Naive thymus-derived CD4-positive, alpha-beta T cell (primary cell): ENCODE measurements around the gene FNDC7. TPM values are rescaled to one million over a fixed set of nuclear protein-coding genes. Genes with fewer than 3 reads are reported as not detected.
A peak's percentile ranks its signal among the peaks of the same experiment; 100 is the strongest.

Experiments
- ATAC-seq: fragments of 150-1000 bp; cut with Tn5 transposase; 2 replicates; pipeline ENCODE4 v1.10.0; 2021; ENCODE audit warnings: mild to moderate bottlenecking, moderate library complexity
- CTCF ChIA-PET: fragments of 350-600 bp; sonication (Branson Sonifier 250); formaldehyde crosslinking; loops from one replicate; lab custom pipeline; 2021; ENCODE audit warnings: antibody characterized with exemption; lab: Charles Lee
- POLR2A ChIA-PET: fragments of 350-600 bp; sonication (Branson Sonifier 250); formaldehyde crosslinking; loops from one replicate; lab custom pipeline; 2021; ENCODE audit warnings: antibody characterized with exemption, inconsistent platforms; lab: Charles Lee
- DNase-seq, 9 donors: peaks; one replicate each; pipeline versions ENCODE4 v3.0.0 to v3.0.0-alpha.2; 2020 to 2022; ENCODE audit warnings: mixed read lengths in 1 of 9
- H3K27ac ChIP-seq: one replicate; pipeline ENCODE4 v1.7.0; 2013; ENCODE audit warnings: mild to moderate bottlenecking, low read depth, low read length, moderate library complexity
- H3K27me3 ChIP-seq, 2 donors: one replicate each; pipeline ENCODE4 v1.7.0; 2013; ENCODE audit warnings: low read length in 2 of 2, mild to moderate bottlenecking in 2 of 2, moderate library complexity in 2 of 2; ENCODE audit not compliant: control insufficient read depth in 2 of 2, insufficient read depth in 2 of 2
- H3K36me3 ChIP-seq, 3 experiments: 1 replicate in 2 of 3; 2 replicates in 1 of 3; pipeline ENCODE4 v1.7.0; 2013; ENCODE audit warnings: low read length in 3 of 3, mild to moderate bottlenecking in 3 of 3, moderate library complexity in 1 of 3; ENCODE audit not compliant: insufficient read depth in 3 of 3, control insufficient read depth in 2 of 3
- H3K4me1 ChIP-seq, 2 donors: one replicate each; pipeline ENCODE4 v1.7.0; 2013; ENCODE audit warnings: low read length in 2 of 2, mild to moderate bottlenecking in 2 of 2, moderate library complexity in 1 of 2; ENCODE audit not compliant: control insufficient read depth in 2 of 2, insufficient read depth in 2 of 2
- H3K4me3 ChIP-seq: 2 replicates; pipeline ENCODE4 v1.7.0; 2013; ENCODE audit warnings: mild to moderate bottlenecking, low read length
- H3K9me3 ChIP-seq, 3 experiments: 1 replicate in 2 of 3; 2 replicates in 1 of 3; pipeline ENCODE4 v1.7.0; 2013; ENCODE audit warnings: low read length in 3 of 3; ENCODE audit not compliant: control insufficient read depth in 2 of 3
- H3K27ac Mint-ChIP-seq, 9 donors: one replicate each; pipeline ENCODE4 v1.8.0; 2020 to 2022; ENCODE audit warnings: mixed read lengths in 9 of 9, mild to moderate bottlenecking in 8 of 9, moderate library complexity in 5 of 9, inconsistent platforms in 2 of 9
- H3K27me3 Mint-ChIP-seq, 5 donors: one replicate each; pipeline ENCODE4 v1.8.0; 2021 to 2022; ENCODE audit warnings: mixed read lengths in 5 of 5, mild to moderate bottlenecking in 1 of 5
- H3K36me3 Mint-ChIP-seq, 5 donors: one replicate each; pipeline ENCODE4 v1.8.0; 2020 to 2022; ENCODE audit warnings: mixed read lengths in 5 of 5, mild to moderate bottlenecking in 3 of 5, inconsistent platforms in 1 of 5
- H3K4me1 Mint-ChIP-seq, 7 donors: one replicate each; pipeline ENCODE4 v1.8.0; 2020 to 2022; ENCODE audit warnings: mixed read lengths in 7 of 7, mild to moderate bottlenecking in 3 of 7, inconsistent platforms in 1 of 7
- H3K4me3 Mint-ChIP-seq, 10 donors: one replicate each; pipeline ENCODE4 v1.8.0; 2020 to 2022; ENCODE audit warnings: mild to moderate bottlenecking in 10 of 10, mixed read lengths in 10 of 10, moderate library complexity in 6 of 10, inconsistent platforms in 2 of 10
- H3K9me3 Mint-ChIP-seq, 11 donors: one replicate each; pipeline ENCODE4 v1.8.0; 2020 to 2022; ENCODE audit warnings: mixed read lengths in 11 of 11, mild to moderate bottlenecking in 4 of 11, inconsistent platforms in 1 of 11, moderate library complexity in 1 of 11
- intact Hi-C, 2 donors: fragments of 100-400 bp; cut with micrococcal nuclease; formaldehyde crosslinking; loops; one replicate each; pipeline ENCODE4 v1.15.1; 2023
- polyA plus RNA-seq, 2 donors: library from polyadenylated mRNA; unstranded; fragments of 300-500 nt; fragmentation: Illumina TruSeq; gene quantifications; one replicate each; pipeline ENCODE4 v1.2.3, GENCODE V29; 2021
- total RNA-seq, 6 experiments: library from RNA in 5 of 6; stranded (reverse) in 5 of 6; gene quantifications; 1 replicate in 5 of 6; 2 replicates in 1 of 6; pipeline ENCODE4 v1.2.3 and lab custom pipeline; 2021 to 2026

Gene FNDC7
- total and polyA plus RNA-seq, 7 experiments from 2014 or later = 0.13 to 0.22 TPM; not detected in 5

DNA sequence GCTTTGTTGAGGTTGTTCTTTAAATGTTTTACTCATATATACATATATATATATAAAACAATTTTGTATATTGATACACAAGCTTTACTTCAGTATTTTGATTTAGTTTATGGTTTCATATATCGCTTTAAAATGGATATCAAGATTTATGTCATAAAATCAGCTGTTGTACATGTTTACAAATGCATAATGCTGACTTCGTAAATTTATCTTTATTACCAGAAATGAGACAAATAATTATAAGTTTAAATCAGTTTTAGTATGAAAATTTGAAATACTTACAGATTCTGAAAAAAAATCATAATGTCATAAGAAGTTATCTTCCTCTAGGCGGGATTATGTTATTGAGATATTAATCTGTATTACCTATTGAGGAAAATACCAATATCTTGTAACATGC is 40.7 kb downstream of the FNDC7 start:
- Histone ChIP-seq H3K27me3 (no peaks in the 10 kb centered on the region), H3K9me3 (no peaks in the 10 kb centered on the region), H3K4me1 (no peaks in the 10 kb centered on the region), H3K36me3 (peaks cover 12 to 15% (median 12%) of the 10 kb centered on the region in 3 experiments), H3K4me3 (no peak overlapping the region), H3K27ac (no peak overlapping the region)
- Mint-ChIP-seq H3K4me3 (no peak overlapping the region), H3K27me3 (no peaks in the 10 kb centered on the region), H3K4me1 (peaks cover 22 to 42% (median 38%) of the 10 kb centered on the region in 7 donors), H3K36me3 (peaks cover 3 to 23% (median 10%) of the 10 kb centered on the region in 5 donors), H3K9me3 (no peaks in the 10 kb centered on the region), H3K27ac (no peak overlapping the region)
- CTCF ChIA-PET = interaction anchor here (0.9 kb wide), 1 partner anchor 61 kb away, joined by 3 read pairs; no protein-coding TSS in a partner anchor
- ATAC-seq (no peak), DNase-seq (no peak)
- POLR2A ChIA-PET = interaction anchor here (0.6 to 0.9 kb wide), 2 partner anchors 13 to 108 kb away, joined by 3 to 4 read pairs; no protein-coding TSS in a partner anchor
- intact Hi-C loops = no loop called here

- Mint-ChIP-seq H3K4me1 (peaks cover 0 to 8% (median 4%) of the 10 kb centered on the region in 7 donors), H3K36me3 (peaks cover 0 to 44% (median 14%) of the 10 kb centered on the region in 5 donors), H3K27ac (peak overlapping the region in 1 of 9 donors; percentile 48), H3K27me3 (no peaks in the 10 kb centered on the region), H3K4me3 (no peak overlapping the region), H3K9me3 (no peaks in the 10 kb centered on the region)
- Histone ChIP-seq H3K4me1 (no peaks in the 10 kb centered on the region), H3K4me3 (no peak overlapping the region), H3K27me3 (no peaks in the 10 kb centered on the region), H3K27ac (no peak overlapping the region), H3K9me3 (no peaks in the 10 kb centered on the region), H3K36me3 (peaks cover 12 to 32% (median 13%) of the 10 kb centered on the region in 3 experiments)
- no peak for ATAC-seq
- intact Hi-C loops = no loop called here
- CTCF ChIA-PET = no interaction called here
- DNase-seq = no peak
- POLR2A ChIA-PET = no interaction called here
Measured at GRCh38 chr1:108758796-108759195, 46.1 kb downstream of the FNDC7 start.

DNA sequence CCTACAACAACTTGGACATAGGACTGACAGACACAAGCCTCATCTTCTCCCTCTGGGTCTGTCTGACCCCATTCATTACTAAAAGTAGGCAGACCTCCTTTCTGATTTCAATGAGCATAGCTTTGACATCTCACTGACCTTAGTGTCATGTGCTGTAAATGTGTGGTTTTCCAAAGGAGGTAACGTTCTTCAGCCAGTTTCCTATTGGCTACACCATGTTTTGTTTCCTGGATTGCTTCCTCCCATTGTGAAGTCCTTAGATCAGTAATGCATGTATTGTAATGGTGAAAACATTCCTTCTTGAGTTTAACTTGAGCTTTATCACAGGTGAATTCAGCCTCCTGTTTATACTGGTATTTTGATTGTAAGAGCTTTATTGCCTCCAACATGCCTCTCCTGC is 54.4 kb downstream of the FNDC7 start:
- Histone ChIP-seq H3K4me3 (no peak overlapping the region), H3K4me1 (no peaks in the 10 kb centered on the region), H3K9me3 (no peaks in the 10 kb centered on the region), H3K27ac (no peak overlapping the region), H3K36me3 (peaks cover 7 to 42% (median 20%) of the 10 kb centered on the region in 3 experiments), H3K27me3 (no peaks in the 10 kb centered on the region)
- Mint-ChIP-seq H3K27ac (peak overlapping the region in 1 of 9 donors; percentile 15), H3K4me3 (no peak overlapping the region), H3K36me3 (peaks cover 10 to 44% (median 16%) of the 10 kb centered on the region in 5 donors), H3K27me3 (no peaks in the 10 kb centered on the region), H3K9me3 (no peaks in the 10 kb centered on the region), H3K4me1 (peaks cover 0 to 5% (median 0%) of the 10 kb centered on the region in 7 donors)
- DNase-seq (no peak), ATAC-seq (no peak)
- intact Hi-C loops = no loop called here
- CTCF ChIA-PET = no interaction called here
- POLR2A ChIA-PET = no interaction called here

DNA sequence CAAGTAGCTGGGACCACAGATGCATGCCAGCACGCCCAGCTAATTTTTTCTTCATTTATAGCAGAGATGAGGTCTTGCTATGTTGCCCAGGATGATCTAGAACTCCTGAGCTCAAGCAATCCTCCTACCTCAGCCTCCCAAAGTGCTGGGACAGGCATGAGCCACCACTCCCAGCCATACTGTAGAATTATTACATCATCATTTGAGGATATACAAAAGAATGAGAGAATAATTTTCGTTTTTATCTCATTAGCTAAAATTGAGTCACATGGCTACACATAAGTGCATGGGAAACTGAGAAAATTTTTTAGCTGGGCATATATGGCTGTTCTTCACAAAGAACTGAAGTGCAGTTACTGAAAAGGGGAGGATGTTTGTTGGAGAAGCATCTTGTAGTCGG is 55.0 kb downstream of the FNDC7 start:
- H3K4me3 Mint-ChIP-seq = no peak overlapping the region
- H3K27ac Mint-ChIP-seq = peak overlapping the region in 1 of 9 donors; percentile 13
- peaks cover 0 to 5% (median 0%) of the 10 kb centered on the region in 7 donors for H3K4me1 Mint-ChIP-seq
- H3K9me3 Mint-ChIP-seq = no peaks in the 10 kb centered on the region
- H3K27ac ChIP-seq = no peak overlapping the region
- H3K36me3 Mint-ChIP-seq = peaks cover 10 to 41% (median 16%) of the 10 kb centered on the region in 5 donors
- no peaks in the 10 kb centered on the region for H3K9me3 ChIP-seq
- H3K4me1 ChIP-seq = no peaks in the 10 kb centered on the region
- H3K27me3 ChIP-seq = no peaks in the 10 kb centered on the region
- ChIA-PET POLR2A (no interaction called here), CTCF (no interaction called here)
- no peaks in the 10 kb centered on the region for H3K27me3 Mint-ChIP-seq
- H3K36me3 ChIP-seq = peaks cover 10 to 42% (median 20%) of the 10 kb centered on the region in 3 experiments
- H3K4me3 ChIP-seq = no peak overlapping the region
- DNase-seq (no peak), ATAC-seq (no peak)
- intact Hi-C loops = no loop called here

GRCh38 chr1:108777839-108778238 is 65.1 kb downstream of the FNDC7 start:
- peaks cover 14 to 62% (median 38%) of the 10 kb centered on the region in 5 donors for H3K36me3 Mint-ChIP-seq
- H3K4me1 Mint-ChIP-seq = peaks cover 0 to 6% (median 0%) of the 10 kb centered on the region in 7 donors
- no peaks in the 10 kb centered on the region for H3K27me3 ChIP-seq
- H3K4me1 ChIP-seq = no peaks in the 10 kb centered on the region
- DNase-seq (no peak), ATAC-seq (no peak)
- CTCF ChIA-PET = no interaction called here
- peaks cover 20 to 60% (median 28%) of the 10 kb centered on the region in 3 experiments for H3K36me3 ChIP-seq
- H3K27ac Mint-ChIP-seq = peak overlapping the region in 1 of 9 donors; percentile 44
- POLR2A ChIA-PET = no interaction called here
- no peaks in the 10 kb centered on the region for H3K9me3 ChIP-seq
- H3K27me3 Mint-ChIP-seq = no peaks in the 10 kb centered on the region
- H3K4me3 Mint-ChIP-seq = no peak overlapping the region
- H3K9me3 Mint-ChIP-seq = peaks cover 0 to 2% (median 0%) of the 10 kb centered on the region in 11 donors
- intact Hi-C loops = no loop called here
- H3K4me3 ChIP-seq = no peak overlapping the region
- no peak overlapping the region for H3K27ac ChIP-seq

- peaks cover 0 to 8% (median 0%) of the 10 kb centered on the region in 7 donors for H3K4me1 Mint-ChIP-seq
- DNase-seq (no peak), ATAC-seq (no peak)
- ChIA-PET POLR2A (no interaction called here), CTCF (no interaction called here)
- Histone ChIP-seq H3K4me1 (no peaks in the 10 kb centered on the region), H3K27ac (no peak overlapping the region), H3K36me3 (peaks cover 20 to 60% (median 21%) of the 10 kb centered on the region in 3 experiments), H3K27me3 (no peaks in the 10 kb centered on the region), H3K9me3 (no peaks in the 10 kb centered on the region), H3K4me3 (no peak overlapping the region)
- no peaks in the 10 kb centered on the region for H3K27me3 Mint-ChIP-seq
- peaks cover 18 to 69% (median 45%) of the 10 kb centered on the region in 5 donors for H3K36me3 Mint-ChIP-seq
- H3K4me3 Mint-ChIP-seq = no peak overlapping the region
- H3K9me3 Mint-ChIP-seq = peaks cover 2 to 12% (median 8%) of the 10 kb centered on the region in 11 donors
- H3K27ac Mint-ChIP-seq = peak overlapping the region in 1 of 9 donors; percentile 38
- intact Hi-C loops = no loop called here
Measured at GRCh38 chr1:108779455-108779854, 66.7 kb downstream of the FNDC7 start.
